Astrocyte (in vitro differentiated cells and primary cell): ENCODE results near the gene WDR6.

ENCODE experiments used
- CTCF ChIP-seq: IDR thresholded peaks from 2 replicates; pipeline ENCODE4 v1.5.1; 2011; ENCODE audit warnings: low read depth, mild to moderate bottlenecking, inconsistent platforms, low read length, moderate library complexity; ENCODE audit not compliant: insufficient read depth
- EZH2 ChIP-seq: IDR thresholded peaks from 2 replicates; pipeline ENCODE4 v1.6.1; 2012; ENCODE audit warnings: mild to moderate bottlenecking, low read length, inconsistent platforms; ENCODE audit not compliant: insufficient read depth

- TF ChIP-seq CTCF (no peak), EZH2 (no peak)
Observed at GRCh38 chr3:49030321-49030720, 23.1 kb downstream of the WDR6 start.
